DOHH2 (cell line): ENCODE results near the gene KANK4.

ENCODE experiments used
- EZH2phosphoT487 ChIP-seq: fragments of 200-600 bp; sonication (generic); IDR thresholded peaks from 2 replicates; pipeline ENCODE4 v1.6.1; 2017; ENCODE audit warnings: borderline replicate concordance, mild to moderate bottlenecking, antibody characterized with exemption, low read length, moderate library complexity, mixed read lengths
- TF ChIP-seq, protein P1 (sequence below): fragments of 200-600 bp; sonication (generic); IDR thresholded peaks from one replicate; pipeline ENCODE4 v1.5.1; 2014; ENCODE audit warnings: antibody characterized with exemption, mild to moderate bottlenecking, low read depth, low read length; ENCODE audit not compliant: poor library complexity, severe bottlenecking

DNA sequence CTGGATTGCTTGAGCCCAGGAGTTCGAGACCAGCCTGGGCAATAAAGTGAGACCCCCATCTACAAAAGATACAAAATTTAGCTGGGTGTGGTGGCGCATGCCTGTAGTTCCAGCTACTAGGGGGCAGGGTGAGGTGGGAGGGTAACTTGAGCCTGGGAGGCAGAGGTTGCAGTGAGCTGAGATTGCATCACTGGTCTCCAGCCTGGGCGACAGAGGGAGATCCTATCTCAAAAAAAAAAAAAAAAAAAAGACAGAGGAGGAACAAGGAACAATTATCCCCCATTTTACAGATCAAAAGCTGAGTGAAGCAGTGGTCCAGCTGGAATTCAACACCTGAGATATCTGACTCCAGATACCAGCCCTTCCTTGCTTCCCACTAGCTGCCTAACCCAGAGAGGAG lies 89.8 kb downstream of the KANK4 start:
- TF ChIP-seq, protein P1, sequence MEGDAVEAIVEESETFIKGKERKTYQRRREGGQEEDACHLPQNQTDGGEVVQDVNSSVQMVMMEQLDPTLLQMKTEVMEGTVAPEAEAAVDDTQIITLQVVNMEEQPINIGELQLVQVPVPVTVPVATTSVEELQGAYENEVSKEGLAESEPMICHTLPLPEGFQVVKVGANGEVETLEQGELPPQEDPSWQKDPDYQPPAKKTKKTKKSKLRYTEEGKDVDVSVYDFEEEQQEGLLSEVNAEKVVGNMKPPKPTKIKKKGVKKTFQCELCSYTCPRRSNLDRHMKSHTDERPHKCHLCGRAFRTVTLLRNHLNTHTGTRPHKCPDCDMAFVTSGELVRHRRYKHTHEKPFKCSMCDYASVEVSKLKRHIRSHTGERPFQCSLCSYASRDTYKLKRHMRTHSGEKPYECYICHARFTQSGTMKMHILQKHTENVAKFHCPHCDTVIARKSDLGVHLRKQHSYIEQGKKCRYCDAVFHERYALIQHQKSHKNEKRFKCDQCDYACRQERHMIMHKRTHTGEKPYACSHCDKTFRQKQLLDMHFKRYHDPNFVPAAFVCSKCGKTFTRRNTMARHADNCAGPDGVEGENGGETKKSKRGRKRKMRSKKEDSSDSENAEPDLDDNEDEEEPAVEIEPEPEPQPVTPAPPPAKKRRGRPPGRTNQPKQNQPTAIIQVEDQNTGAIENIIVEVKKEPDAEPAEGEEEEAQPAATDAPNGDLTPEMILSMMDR = no peak
- TF ChIP-seq EZH2phosphoT487 = no peak
